ENCODE data around the gene DPP4.

DNA sequence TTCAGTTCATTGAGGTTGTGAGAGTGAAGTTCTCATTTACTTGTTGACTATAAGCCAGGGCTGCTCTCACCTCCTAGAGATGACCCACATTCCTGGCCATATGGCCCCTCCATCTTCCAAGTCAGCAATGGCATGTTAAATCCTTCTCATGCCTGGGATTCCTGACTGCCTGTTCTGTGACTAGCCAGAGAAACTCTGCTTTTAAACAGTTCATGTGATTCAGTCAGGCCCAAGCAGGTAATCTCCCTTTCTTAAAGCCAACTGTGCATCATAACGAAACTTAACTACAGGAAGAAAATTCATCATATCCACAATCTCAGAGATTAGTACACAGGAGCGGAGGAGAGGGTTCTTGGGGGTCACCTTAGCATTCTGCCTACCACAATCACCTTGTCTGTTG is 11.5 kb downstream of the DPP4 start:
- TF ChIP-seq, protein P1, sequence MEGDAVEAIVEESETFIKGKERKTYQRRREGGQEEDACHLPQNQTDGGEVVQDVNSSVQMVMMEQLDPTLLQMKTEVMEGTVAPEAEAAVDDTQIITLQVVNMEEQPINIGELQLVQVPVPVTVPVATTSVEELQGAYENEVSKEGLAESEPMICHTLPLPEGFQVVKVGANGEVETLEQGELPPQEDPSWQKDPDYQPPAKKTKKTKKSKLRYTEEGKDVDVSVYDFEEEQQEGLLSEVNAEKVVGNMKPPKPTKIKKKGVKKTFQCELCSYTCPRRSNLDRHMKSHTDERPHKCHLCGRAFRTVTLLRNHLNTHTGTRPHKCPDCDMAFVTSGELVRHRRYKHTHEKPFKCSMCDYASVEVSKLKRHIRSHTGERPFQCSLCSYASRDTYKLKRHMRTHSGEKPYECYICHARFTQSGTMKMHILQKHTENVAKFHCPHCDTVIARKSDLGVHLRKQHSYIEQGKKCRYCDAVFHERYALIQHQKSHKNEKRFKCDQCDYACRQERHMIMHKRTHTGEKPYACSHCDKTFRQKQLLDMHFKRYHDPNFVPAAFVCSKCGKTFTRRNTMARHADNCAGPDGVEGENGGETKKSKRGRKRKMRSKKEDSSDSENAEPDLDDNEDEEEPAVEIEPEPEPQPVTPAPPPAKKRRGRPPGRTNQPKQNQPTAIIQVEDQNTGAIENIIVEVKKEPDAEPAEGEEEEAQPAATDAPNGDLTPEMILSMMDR (IDR thresholded peaks at IDR 0.05) = no peak
- no peak for TF ChIP-seq POLR2A (IDR thresholded peaks at IDR 0.05)
